Activated CD4-positive, CD25-positive, alpha-beta regulatory T cell (primary cell): Measurements from ENCODE around the gene TMEM126A.
A peak's percentile ranks its signal among the peaks of the same experiment; 100 is the strongest.
"Not testable (repeated sequence)": the region's sequence is repeated elsewhere in the genome, so short reads cannot be mapped to it uniquely, and the experiment has no call there.

Experiments
- DNase-seq, 4 experiments: peaks; one replicate each; lab custom pipeline; 2025; lab: John Stamatoyannopoulos, UW

The TMEM126A gene

GRCh38 chr11:85647604-85648299 lies at the start of gene TMEM126A:
Gene TMEM126A, plus strand, starts transcription at chr11:85647967. Its CDS starts 2,289 bp downstream, at chr11:85650256.
- peak; percentile 81 to 85 (median 83) for DNase-seq

GRCh38 chr11:85599083-85599482 lies 48.7 kb upstream of the TMEM126A start:
- DNase-seq = no peak

- no peak for DNase-seq
Observed at GRCh38 chr11:85602526-85603213, 45.1 kb upstream of the TMEM126A start.

GRCh38 chr11:85603220-85603619 lies 44.5 kb upstream of the TMEM126A start:
- DNase-seq = no peak

GRCh38 chr11:85606237-85606636 lies 41.5 kb upstream of the TMEM126A start:
- not testable (repeated sequence) for DNase-seq

- not testable (repeated sequence) for DNase-seq
Observed at GRCh38 chr11:85608621-85609020, 39.1 kb upstream of the TMEM126A start.

- DNase-seq = not testable (repeated sequence)
Observed at GRCh38 chr11:85609286-85609685, 38.5 kb upstream of the TMEM126A start.

- not testable (repeated sequence) for DNase-seq
Observed at GRCh38 chr11:85611643-85612042, 36.1 kb upstream of the TMEM126A start.

- DNase-seq = no peak
Observed at GRCh38 chr11:85619499-85619898, 28.3 kb upstream of the TMEM126A start.

GRCh38 chr11:85620256-85620655 lies 27.5 kb upstream of the TMEM126A start:
- no peak for DNase-seq

- no peak for DNase-seq
Observed at GRCh38 chr11:85626496-85626895, 21.3 kb upstream of the TMEM126A start.

GRCh38 chr11:85627332-85627997 lies 20.3 kb upstream of the TMEM126A start, which contains the start of gene DLG2:
Gene DLG2, minus strand, starts transcription at chr11:85627344.
- no peak for DNase-seq

GRCh38 chr11:85627998-85628770 lies 19.6 kb upstream of the TMEM126A start, which contains the start of gene TMEM126B:
Gene TMEM126B, plus strand, starts transcription at chr11:85628593. Its CDS starts 15 bp downstream, at chr11:85628608.
- DNase-seq = peak; percentile 87 to 90 (median 89)

GRCh38 chr11:85628771-85629341 lies 18.9 kb upstream of the TMEM126A start:
- DNase-seq = no peak

- DNase-seq = no peak
Observed at GRCh38 chr11:85634747-85635146, 13.0 kb upstream of the TMEM126A start.

- no peak for DNase-seq
Observed at GRCh38 chr11:85643191-85643614, 4.6 kb upstream of the TMEM126A start.

- DNase-seq = no peak
Observed at GRCh38 chr11:85647078-85647477, 689 bp upstream of the TMEM126A start.

GRCh38 chr11:85651118-85651517 lies 3.4 kb downstream of the TMEM126A start:
- DNase-seq = no peak

GRCh38 chr11:85652786-85653447 lies 5.2 kb downstream of the TMEM126A start:
- no peak for DNase-seq

- not testable (repeated sequence) for DNase-seq
Observed at GRCh38 chr11:85654343-85654742, 6.6 kb downstream of the TMEM126A start.

- no peak for DNase-seq
Observed at GRCh38 chr11:85656777-85657176, 9.0 kb downstream of the TMEM126A start.
